ENCODE data around the gene CCDC93.

DNA sequence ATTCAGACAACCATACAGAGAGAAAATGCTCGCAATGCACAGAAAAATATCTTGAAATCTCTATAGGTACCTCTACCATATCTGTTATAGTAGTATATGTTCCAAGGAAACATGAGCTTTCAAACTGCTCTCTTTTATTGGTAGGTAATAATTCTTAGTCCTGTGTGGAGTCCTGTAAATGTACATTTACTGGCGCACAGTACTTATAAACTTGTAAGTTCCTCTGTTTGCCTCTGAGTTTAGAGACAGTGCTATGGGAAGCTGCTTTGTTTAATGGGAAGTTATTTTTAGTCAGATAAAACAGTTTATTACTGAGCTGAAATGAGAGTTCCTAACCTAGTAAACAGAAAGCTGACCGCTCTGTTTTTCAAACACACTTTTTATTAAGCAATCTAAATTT, 52.7 kb downstream of the CCDC93 start:
- TF ChIP-seq POLR2A (IDR thresholded peaks at IDR 0.05; ENCODE audit: low read depth), result no peak
- no peak for TF ChIP-seq POLR2AphosphoS5 (IDR thresholded peaks at IDR 0.05)
- TF ChIP-seq CTCF (IDR thresholded peaks at IDR 0.05), result no peak

Measured in esophagus muscularis mucosa (tissue), 3 donors.